ENCODE results near the gene CHI3L1. TPM values are rescaled to one million over a fixed set of nuclear protein-coding genes. Genes with fewer than 3 reads are reported as not detected.

CHI3L1 gene
- total RNA-seq, 6 experiments from 2014 or later = not detected

DNA sequence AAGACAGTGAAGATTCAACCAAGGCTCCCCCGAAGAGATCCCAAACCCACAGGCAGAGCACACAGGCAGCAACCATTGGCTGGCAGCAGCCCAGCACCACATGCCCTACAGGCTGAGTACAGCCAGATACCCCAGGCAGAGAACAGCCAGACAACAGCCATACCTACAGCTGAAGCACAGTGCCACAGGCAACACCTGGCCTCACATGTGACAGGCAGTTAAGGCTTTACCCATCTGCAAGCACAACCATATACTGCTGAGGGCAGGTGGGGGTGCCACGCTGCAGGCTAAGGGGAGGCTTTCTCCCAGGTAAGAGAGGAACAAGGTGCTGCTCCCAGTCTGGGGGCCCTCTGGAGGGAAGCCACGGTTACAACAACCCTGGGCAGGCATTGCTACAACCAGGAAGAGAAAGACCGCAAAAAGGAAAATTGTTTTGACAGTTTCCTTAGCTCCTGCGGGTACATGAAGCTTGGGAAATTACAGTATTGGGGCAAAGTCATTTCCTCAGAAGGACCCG is 30.7 kb upstream of the CHI3L1 start:
- no peak for DNase-seq
- H3K9me3 Mint-ChIP-seq = no peaks in the 10 kb centered on the region
- H3K27ac Mint-ChIP-seq = no peak overlapping the region
- H3K27me3 Mint-ChIP-seq (ENCODE audit: insufficient read depth) = peaks cover 27% of the 10 kb centered on the region
- TF ChIP-seq, protein P1, sequence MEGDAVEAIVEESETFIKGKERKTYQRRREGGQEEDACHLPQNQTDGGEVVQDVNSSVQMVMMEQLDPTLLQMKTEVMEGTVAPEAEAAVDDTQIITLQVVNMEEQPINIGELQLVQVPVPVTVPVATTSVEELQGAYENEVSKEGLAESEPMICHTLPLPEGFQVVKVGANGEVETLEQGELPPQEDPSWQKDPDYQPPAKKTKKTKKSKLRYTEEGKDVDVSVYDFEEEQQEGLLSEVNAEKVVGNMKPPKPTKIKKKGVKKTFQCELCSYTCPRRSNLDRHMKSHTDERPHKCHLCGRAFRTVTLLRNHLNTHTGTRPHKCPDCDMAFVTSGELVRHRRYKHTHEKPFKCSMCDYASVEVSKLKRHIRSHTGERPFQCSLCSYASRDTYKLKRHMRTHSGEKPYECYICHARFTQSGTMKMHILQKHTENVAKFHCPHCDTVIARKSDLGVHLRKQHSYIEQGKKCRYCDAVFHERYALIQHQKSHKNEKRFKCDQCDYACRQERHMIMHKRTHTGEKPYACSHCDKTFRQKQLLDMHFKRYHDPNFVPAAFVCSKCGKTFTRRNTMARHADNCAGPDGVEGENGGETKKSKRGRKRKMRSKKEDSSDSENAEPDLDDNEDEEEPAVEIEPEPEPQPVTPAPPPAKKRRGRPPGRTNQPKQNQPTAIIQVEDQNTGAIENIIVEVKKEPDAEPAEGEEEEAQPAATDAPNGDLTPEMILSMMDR (IDR thresholded peaks at IDR 0.05) = peak; percentile 26; the same call in 1 of the 2 replicates
- H3K36me3 Mint-ChIP-seq (ENCODE audit: low read depth) = no peaks in the 10 kb centered on the region
- no peaks in the 10 kb centered on the region for H3K4me1 Mint-ChIP-seq (ENCODE audit: low read depth)
- no peak overlapping the region for H3K4me3 Mint-ChIP-seq

DNA sequence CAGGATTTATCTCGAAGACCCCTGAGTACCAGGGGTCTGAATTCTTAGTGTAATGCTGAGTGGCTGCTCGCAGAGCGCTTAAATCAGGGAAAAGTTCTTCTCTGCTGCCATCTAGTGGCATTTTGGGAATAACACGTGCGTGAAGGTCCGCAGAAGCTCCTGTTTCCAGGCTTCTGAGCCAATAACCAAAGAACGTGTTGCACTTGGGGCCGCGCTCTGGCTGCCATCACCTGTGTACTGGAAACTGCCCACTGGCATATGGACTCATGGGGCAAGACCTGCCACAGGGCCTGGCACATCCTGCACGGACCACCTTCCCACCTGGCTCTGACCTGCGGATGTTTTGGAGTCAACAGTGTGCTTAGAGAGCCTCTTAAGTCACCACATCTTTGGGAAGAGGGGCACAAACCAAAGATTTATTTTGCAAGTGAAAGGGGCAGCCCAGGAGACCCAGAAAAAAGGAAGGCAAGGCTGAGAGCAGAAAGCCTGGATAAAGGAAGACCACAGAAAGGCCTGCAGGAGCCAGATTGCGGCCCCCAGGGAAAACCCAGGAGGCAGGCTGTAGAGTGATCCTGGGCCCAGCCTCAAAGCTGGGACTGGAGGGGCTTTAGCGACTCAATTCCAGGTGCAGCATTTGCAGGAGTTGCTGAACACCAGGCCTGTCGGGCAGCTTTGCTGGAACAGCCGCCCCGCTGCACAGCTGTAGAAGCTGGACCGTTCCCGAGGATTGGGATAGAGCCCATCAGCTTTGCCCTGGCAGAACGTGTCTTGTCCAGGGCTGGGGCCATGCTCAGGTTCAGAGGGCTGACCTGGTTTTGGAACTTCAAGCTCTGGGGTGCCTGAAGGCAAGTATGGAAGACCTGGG is 30.0 kb upstream of the CHI3L1 start:
- Mint-ChIP-seq H3K4me3 (no peak overlapping the region), H3K27ac (no peak overlapping the region), H3K27me3 (ENCODE audit: insufficient read depth) (peaks cover 27% of the 10 kb centered on the region), H3K36me3 (ENCODE audit: low read depth) (no peaks in the 10 kb centered on the region), H3K4me1 (ENCODE audit: low read depth) (no peaks in the 10 kb centered on the region), H3K9me3 (no peaks in the 10 kb centered on the region)
- TF ChIP-seq, protein P1 (IDR thresholded peaks at IDR 0.05) = peak; percentile 91
- peak; percentile 47 for DNase-seq

DNA sequence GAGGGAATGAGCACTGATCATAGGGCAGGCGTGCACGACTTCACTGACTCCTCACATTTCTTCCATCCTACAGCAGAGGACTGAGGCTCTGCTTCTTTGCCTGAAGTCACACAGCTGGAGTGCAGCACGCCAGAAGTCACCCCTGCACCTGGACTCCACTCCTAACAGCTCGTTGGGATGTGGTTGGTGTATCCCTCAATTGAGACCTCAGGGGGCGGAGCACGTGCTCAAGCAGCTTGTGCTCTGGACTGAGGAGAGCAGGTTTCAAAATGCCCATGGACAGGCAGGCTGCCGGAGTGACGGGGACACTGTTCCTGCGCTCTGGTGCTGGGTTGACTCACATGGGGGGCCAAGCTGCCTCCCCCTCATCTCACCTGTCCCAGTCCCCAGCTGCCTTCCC is 29.1 kb upstream of the CHI3L1 start:
- TF ChIP-seq, protein P1 (IDR thresholded peaks at IDR 0.05) = no peak
- H3K27me3 Mint-ChIP-seq (ENCODE audit: insufficient read depth) = peaks cover 24% of the 10 kb centered on the region
- H3K4me1 Mint-ChIP-seq (ENCODE audit: low read depth) = no peaks in the 10 kb centered on the region
- H3K36me3 Mint-ChIP-seq (ENCODE audit: low read depth) = no peaks in the 10 kb centered on the region
- H3K27ac Mint-ChIP-seq = no peak overlapping the region
- no peaks in the 10 kb centered on the region for H3K9me3 Mint-ChIP-seq
- DNase-seq = no peak
- H3K4me3 Mint-ChIP-seq = no peak overlapping the region

DNA sequence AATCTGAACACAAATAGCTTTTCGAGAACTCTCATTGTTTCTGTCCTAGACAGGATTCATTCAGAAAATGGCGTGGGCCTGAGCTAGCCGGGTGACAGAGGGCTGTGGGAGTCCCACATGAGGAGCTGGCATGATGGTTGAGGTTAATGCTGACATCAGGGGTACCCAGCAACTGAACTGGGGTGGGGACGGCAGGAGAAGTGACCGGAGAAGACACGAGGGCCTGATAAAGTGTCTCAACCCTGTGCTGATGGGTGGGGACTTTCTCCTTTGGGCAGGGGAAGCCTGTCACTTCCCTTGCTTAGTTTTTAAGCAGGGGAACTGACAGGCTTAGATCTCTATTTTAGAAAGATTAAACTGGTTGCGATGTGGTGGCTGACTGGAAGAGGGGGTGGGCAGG is 28.4 kb upstream of the CHI3L1 start:
- Mint-ChIP-seq H3K4me3 (no peak overlapping the region), H3K36me3 (ENCODE audit: low read depth) (no peaks in the 10 kb centered on the region)

DNA sequence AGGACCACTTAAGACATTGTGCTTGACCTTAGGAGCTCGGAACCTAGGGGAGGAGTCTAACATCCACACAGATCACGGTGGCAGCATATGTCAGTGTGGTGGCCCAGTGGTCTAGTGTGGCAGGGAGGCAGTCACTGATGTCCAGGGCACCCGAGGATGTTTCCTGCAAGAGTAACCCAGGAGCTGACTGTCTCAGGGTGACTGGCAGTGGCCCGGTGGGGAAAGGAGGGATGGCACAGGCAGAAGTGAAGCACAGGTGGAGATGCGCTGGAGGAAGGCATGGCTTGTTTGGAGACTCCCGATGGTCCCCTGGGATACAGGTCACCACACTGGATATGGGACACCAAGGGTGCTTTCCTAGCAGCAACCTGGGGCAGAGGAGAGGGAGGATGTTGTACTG is 26.6 kb upstream of the CHI3L1 start:
- DNase-seq = no peak
- no peaks in the 10 kb centered on the region for H3K9me3 Mint-ChIP-seq
- TF ChIP-seq, protein P1 (IDR thresholded peaks at IDR 0.05) = no peak
- no peaks in the 10 kb centered on the region for H3K36me3 Mint-ChIP-seq (ENCODE audit: low read depth)
- H3K27me3 Mint-ChIP-seq (ENCODE audit: insufficient read depth) = peaks cover 15% of the 10 kb centered on the region
- no peak overlapping the region for H3K4me3 Mint-ChIP-seq
- no peaks in the 10 kb centered on the region for H3K4me1 Mint-ChIP-seq (ENCODE audit: low read depth)
- H3K27ac Mint-ChIP-seq = no peak overlapping the region

More for the DNA sequence above, 28.4 kb upstream of the CHI3L1 start:
- TF ChIP-seq, protein P1 (IDR thresholded peaks at IDR 0.05) = no peak
- H3K9me3 Mint-ChIP-seq = no peaks in the 10 kb centered on the region
- DNase-seq = no peak
- peaks cover 20% of the 10 kb centered on the region for H3K27me3 Mint-ChIP-seq (ENCODE audit: insufficient read depth)
- H3K4me1 Mint-ChIP-seq (ENCODE audit: low read depth) = no peaks in the 10 kb centered on the region
- no peak overlapping the region for H3K27ac Mint-ChIP-seq
